ENCODE results near the gene FRS2. TPM values are rescaled to one million over a fixed set of nuclear protein-coding genes. Genes with fewer than 3 reads are reported as not detected.
"Not testable (repeated sequence)": the region's sequence is repeated elsewhere in the genome, so short reads cannot be mapped to it uniquely, and the experiment has no call there.

Gene FRS2
- total RNA-seq, 1 experiment from 2014 or later, result 24.8 TPM

DNA sequence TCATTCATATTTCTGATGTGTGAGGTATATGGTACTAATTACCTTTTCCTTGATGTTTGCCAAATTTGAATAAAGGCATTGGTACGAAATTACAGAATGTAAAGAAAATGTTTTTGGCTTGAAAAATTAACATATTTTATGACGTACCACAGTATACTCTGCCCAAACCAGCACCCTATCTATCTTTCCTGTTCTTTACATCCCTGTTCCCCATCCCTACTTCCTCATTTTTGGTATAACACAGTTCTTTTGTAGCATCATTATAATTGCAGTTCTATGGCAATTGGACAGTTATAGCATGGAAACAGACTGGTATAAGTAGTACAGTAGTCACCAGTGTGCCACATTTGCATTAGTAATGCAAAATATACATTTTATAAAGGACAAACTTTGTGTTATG lies 108.1 kb downstream of the FRS2 start:
- no peaks in the 10 kb centered on the region for H3K9me3 ChIP-seq

DNA sequence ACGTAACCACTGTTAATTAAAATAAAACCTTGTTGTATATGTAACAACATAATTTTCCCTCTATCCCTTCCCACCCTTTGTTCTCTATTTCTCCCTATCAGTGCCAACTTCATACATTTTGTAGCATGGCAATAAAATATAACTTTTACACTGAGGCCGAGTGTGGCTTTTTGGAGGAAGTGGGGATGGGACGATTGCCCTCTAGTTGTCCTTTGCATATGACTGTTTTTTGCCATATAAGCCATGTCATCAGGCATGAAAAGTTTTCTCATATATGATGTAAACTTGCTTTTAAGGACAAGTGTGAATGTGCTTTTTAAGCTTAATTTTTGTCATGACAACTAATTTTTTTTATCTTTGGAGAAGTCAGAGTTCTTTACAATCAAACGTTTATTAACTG lies 108.8 kb downstream of the FRS2 start:
- DNase-seq, result no peak
- no peak overlapping the region for H3K4me3 ChIP-seq

More for the DNA sequence above, 108.1 kb downstream of the FRS2 start:
- no peak for DNase-seq
- H3K27me3 ChIP-seq, result no peaks in the 10 kb centered on the region
- H3K36me3 ChIP-seq, result peaks cover 20% of the 10 kb centered on the region
- H3K4me3 ChIP-seq, result no peak overlapping the region

GRCh38 chr12:69580074-69580473 lies 109.9 kb downstream of the FRS2 start:
- H3K4me3 ChIP-seq, result no peak overlapping the region

More for the DNA sequence above, 108.8 kb downstream of the FRS2 start:
- Histone ChIP-seq H3K9me3 (no peaks in the 10 kb centered on the region), H3K36me3 (peaks cover 18% of the 10 kb centered on the region), H3K27me3 (no peaks in the 10 kb centered on the region)

GRCh38 chr12:69583203-69583602 lies 113.0 kb downstream of the FRS2 start:
- Histone ChIP-seq H3K27me3 (no peaks in the 10 kb centered on the region), H3K4me3 (no peak overlapping the region), H3K9me3 (no peaks in the 10 kb centered on the region), H3K36me3 (peaks cover 29% of the 10 kb centered on the region)
- peak; percentile 11 for DNase-seq

More at GRCh38 chr12:69580074-69580473, 109.9 kb downstream of the FRS2 start:
- no peak for DNase-seq
- Histone ChIP-seq H3K36me3 (peaks cover 7% of the 10 kb centered on the region), H3K27me3 (no peaks in the 10 kb centered on the region), H3K9me3 (no peaks in the 10 kb centered on the region)

DNA sequence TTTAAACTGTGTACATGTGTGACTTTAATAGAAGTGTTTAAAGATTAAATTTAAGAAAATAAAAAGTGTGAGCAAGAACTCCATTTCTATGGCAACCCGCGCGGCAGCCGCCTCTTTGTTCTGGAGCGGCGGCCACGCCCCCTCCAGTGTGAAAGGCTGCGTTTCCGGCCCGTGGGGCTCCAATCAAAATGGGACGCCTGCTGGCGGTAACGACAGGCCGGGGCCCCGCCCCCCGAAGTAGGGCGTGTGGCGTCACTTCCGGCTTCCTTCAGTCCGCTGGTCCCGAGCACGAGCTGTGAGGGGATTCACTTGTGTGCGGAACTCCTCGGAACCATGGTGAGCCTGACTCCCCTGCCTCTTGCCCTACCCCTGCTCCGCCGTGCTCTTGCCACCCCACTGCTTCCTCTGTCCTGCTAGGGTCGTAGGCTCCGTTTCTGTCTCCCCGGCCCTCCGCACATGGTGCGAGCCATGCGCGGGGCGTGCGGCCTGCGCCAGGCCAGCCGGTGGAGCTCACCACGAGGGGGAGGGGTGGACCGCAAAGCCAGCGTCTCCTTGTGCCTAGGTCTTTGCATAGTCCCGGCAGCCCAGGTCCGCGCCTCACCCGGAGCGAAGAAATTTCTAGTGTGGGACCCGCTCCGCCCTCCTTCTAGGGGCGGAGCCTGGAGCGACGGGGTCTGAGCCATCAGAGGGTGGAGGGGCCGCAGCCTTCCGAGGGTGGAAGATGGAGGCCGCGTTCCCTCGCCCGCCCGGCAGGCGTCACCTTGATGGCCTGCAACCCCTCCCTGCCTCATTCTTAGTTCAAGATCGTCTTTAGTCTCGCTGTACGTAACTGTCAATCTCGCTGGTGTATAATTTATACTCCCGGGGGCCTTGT lies 115.2 kb downstream of the FRS2 start, which contains the start of gene CCT2:
CCT2 (plus strand) TSS at position 271 of the 874 bp plus-strand sequence; CDS start at position 334, 63 bp downstream.
- peaks cover 50% of the 10 kb centered on the region for H3K36me3 ChIP-seq
- peak; percentile 96 for DNase-seq
- H3K9me3 ChIP-seq, result no peaks in the 10 kb centered on the region
- H3K4me3 ChIP-seq, result peak within 1 kb of the TSS; percentile 100
- no peaks in the 10 kb centered on the region for H3K27me3 ChIP-seq

GRCh38 chr12:69588527-69588926 lies 118.3 kb downstream of the FRS2 start:
- H3K4me3 ChIP-seq, result no peak overlapping the region
- no peaks in the 10 kb centered on the region for H3K27me3 ChIP-seq
- no peaks in the 10 kb centered on the region for H3K9me3 ChIP-seq
- peaks cover 81% of the 10 kb centered on the region for H3K36me3 ChIP-seq
- DNase-seq, result no peak

DNA sequence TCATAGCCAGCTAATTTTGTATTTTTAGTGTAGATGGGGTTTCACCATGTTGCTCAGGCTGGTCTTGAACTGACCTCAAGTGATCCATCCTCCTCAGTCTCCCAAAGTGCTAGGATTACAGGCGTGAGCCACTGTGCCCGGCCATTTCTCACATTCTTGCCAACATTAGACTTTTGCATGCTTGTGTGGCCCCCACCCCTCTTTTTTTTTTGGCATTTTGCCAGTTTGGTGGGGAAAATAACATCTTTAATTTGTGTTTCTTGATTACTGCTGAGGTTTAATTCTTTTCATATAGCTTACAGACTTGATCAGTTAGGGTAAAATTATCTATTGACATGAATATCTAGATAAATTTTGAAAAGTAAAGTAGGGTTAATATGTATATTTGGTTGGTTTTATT lies 118.9 kb downstream of the FRS2 start:
- Histone ChIP-seq H3K27me3 (no peaks in the 10 kb centered on the region), H3K9me3 (no peaks in the 10 kb centered on the region), H3K36me3 (peaks cover 84% of the 10 kb centered on the region), H3K4me3 (no peak overlapping the region)
- no peak for DNase-seq

GRCh38 chr12:69595689-69596088 lies 125.5 kb downstream of the FRS2 start:
- Histone ChIP-seq H3K9me3 (no peaks in the 10 kb centered on the region), H3K4me3 (no peak overlapping the region), H3K36me3 (peaks cover 96% of the 10 kb centered on the region), H3K27me3 (no peaks in the 10 kb centered on the region)
- no peak for DNase-seq

- no peaks in the 10 kb centered on the region for H3K9me3 ChIP-seq
- H3K4me3 ChIP-seq, result no peak overlapping the region
- peaks cover 95% of the 10 kb centered on the region for H3K36me3 ChIP-seq
- DNase-seq, result no peak
- H3K27me3 ChIP-seq, result no peaks in the 10 kb centered on the region
Measured at GRCh38 chr12:69598174-69598753, 128.1 kb downstream of the FRS2 start.

- Histone ChIP-seq H3K36me3 (peaks cover 74% of the 10 kb centered on the region), H3K27me3 (no peaks in the 10 kb centered on the region), H3K9me3 (no peaks in the 10 kb centered on the region), H3K4me3 (no peak overlapping the region)
- DNase-seq, result no peak
Measured at GRCh38 chr12:69600804-69601203, 130.6 kb downstream of the FRS2 start.

GRCh38 chr12:69601962-69602685 lies 131.9 kb downstream of the FRS2 start:
- no peak for DNase-seq
- Histone ChIP-seq H3K9me3 (no peaks in the 10 kb centered on the region), H3K27me3 (no peaks in the 10 kb centered on the region), H3K36me3 (peaks cover 61% of the 10 kb centered on the region), H3K4me3 (no peak overlapping the region)

DNA sequence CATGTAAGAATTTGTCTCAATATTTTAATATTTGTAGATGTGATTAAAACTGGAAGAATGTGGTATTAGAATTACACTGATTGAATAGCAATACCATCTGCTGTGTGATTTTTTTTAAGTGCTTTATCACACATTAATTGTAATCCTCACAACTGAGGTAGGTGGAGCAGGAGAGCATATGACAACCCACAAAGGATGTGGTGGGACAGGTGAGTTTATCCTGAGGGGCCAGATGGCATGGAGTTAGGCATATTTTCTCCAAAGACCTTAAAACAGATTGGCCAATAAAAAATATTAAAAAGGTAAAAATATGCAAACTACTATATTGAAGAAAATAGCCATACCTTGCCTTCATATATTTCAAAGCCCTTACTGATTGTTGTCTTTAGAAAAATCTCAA lies 132.8 kb downstream of the FRS2 start:
- DNase-seq, result no peak
- no peaks in the 10 kb centered on the region for H3K9me3 ChIP-seq
- peaks cover 53% of the 10 kb centered on the region for H3K36me3 ChIP-seq
- H3K27me3 ChIP-seq, result no peaks in the 10 kb centered on the region
- no peak overlapping the region for H3K4me3 ChIP-seq

- not testable (repeated sequence) for H3K9me3 ChIP-seq, DNase-seq, H3K27me3 ChIP-seq, H3K4me3 ChIP-seq
- peaks cover 47% of the 10 kb centered on the region for H3K36me3 ChIP-seq
Measured at GRCh38 chr12:69603556-69603955, 133.4 kb downstream of the FRS2 start.

- not testable (repeated sequence) for H3K9me3 ChIP-seq, DNase-seq, H3K27me3 ChIP-seq, H3K4me3 ChIP-seq
- peaks cover 39% of the 10 kb centered on the region for H3K36me3 ChIP-seq
Measured at GRCh38 chr12:69604275-69604674, 134.1 kb downstream of the FRS2 start.

DNA sequence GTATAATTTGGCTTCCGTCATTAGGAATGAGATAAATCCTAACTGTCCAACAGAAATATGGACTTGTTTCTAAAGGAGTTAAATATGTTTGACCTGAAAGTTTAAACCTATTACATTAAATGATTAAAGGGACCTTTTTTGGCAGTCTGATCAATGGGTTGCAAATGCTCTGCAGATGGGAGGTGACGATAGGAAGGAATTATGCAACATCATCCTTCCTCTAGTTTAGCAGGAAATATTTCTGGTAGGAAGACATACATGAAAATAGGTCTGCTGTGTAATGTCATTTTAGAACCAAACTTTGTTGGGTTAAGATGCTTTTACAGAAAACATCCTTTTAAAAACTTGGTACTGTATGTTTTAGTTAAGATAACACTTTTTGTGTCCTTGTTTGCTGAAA lies 137.9 kb downstream of the FRS2 start:
- DNase-seq, result no peak
- H3K36me3 ChIP-seq, result peaks cover 1% of the 10 kb centered on the region
- no peaks in the 10 kb centered on the region for H3K9me3 ChIP-seq
- H3K27me3 ChIP-seq, result no peaks in the 10 kb centered on the region
- no peak overlapping the region for H3K4me3 ChIP-seq

DNA sequence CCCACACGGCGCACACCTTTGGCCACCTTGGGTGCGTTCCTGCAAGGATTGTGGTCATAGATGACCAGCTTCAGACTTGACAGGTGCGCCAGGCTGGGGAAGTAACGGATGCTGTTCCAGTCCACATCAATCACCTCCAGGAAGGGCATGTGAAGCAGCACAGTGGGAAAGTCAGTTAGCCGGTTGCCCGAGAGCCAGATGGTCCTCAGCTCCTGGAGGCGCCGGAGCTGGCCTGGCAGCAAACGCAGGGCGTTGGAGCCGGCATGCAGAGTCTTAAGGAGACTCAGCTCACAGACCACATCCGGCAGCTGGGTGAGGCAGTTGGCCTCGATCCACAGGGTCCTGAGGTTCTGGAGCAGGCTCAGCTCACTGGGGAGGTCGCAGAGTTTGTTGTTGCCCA lies 139.9 kb downstream of the FRS2 start:
- Histone ChIP-seq H3K4me3 (no peak overlapping the region), H3K27me3 (no peaks in the 10 kb centered on the region), H3K36me3 (no peaks in the 10 kb centered on the region), H3K9me3 (no peaks in the 10 kb centered on the region)
- no peak for DNase-seq

DNA sequence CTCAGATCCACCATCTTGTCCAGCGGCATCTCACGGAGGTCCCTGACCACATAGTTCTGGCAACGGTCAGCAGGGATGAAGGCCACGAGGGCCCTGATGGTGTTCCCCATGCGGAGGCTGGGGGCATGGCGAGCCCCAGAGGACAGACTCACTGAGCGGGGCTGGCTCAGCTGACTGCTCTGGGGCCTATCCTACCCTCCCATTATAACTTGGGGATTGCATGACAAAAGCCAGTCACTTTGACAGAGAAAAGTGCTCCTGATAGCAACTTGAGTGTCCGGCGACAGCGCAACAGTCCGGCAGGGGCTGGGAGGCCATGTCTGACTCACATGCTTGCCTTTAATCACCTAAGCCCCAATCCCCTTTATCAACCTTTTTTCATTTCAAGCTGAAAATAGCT lies 140.5 kb downstream of the FRS2 start, which contains the start of gene LRRC10:
LRRC10 (minus strand) TSS at position 179 of the 400 bp plus-strand sequence; CDS start at position 110, 69 bp downstream.
- Histone ChIP-seq H3K9me3 (no peaks in the 10 kb centered on the region), H3K4me3 (no peak within 1 kb of the TSS), H3K36me3 (no peaks in the 10 kb centered on the region), H3K27me3 (no peaks in the 10 kb centered on the region)
- no peak for DNase-seq

Measured in MG63 (cell line).